GM18502 (cell line): ENCODE measurements around the gene DPYSL4.

Experiments
- ATAC-seq: cut with Tn5 transposase; IDR thresholded peaks from one replicate; pipeline ENCODE4 v1.9.1; 2021; ENCODE audit warnings: mild to moderate bottlenecking; ENCODE audit not compliant: unreplicated experiment, poor library complexity

DPYSL4 gene

GRCh38 chr10:132192991-132193665 lies 6.4 kb downstream of the DPYSL4 start:
- no peak for ATAC-seq

GRCh38 chr10:132193907-132194552 lies 7.3 kb downstream of the DPYSL4 start:
- no peak for ATAC-seq

GRCh38 chr10:132194726-132195125 lies 8.0 kb downstream of the DPYSL4 start:
- ATAC-seq: no peak

- ATAC-seq: no peak
Measured at GRCh38 chr10:132195366-132196075, 8.8 kb downstream of the DPYSL4 start.

- ATAC-seq: no peak
Measured at GRCh38 chr10:132196178-132197113, 9.7 kb downstream of the DPYSL4 start.

- ATAC-seq: no peak
Measured at GRCh38 chr10:132197271-132198067, 10.7 kb downstream of the DPYSL4 start.

- no peak for ATAC-seq
Measured at GRCh38 chr10:132198068-132198370, 11.3 kb downstream of the DPYSL4 start.

- ATAC-seq: no peak
Measured at GRCh38 chr10:132198381-132199181, 11.8 kb downstream of the DPYSL4 start.

GRCh38 chr10:132199268-132199853 lies 12.6 kb downstream of the DPYSL4 start:
- no peak for ATAC-seq

- no peak for ATAC-seq
Measured at GRCh38 chr10:132199854-132200311, 13.1 kb downstream of the DPYSL4 start.

GRCh38 chr10:132200344-132201110 lies 13.8 kb downstream of the DPYSL4 start:
- no peak for ATAC-seq

GRCh38 chr10:132201111-132201969 lies 14.6 kb downstream of the DPYSL4 start:
- ATAC-seq: no peak

- no peak for ATAC-seq
Measured at GRCh38 chr10:132202070-132202970, 15.6 kb downstream of the DPYSL4 start.

- no peak for ATAC-seq
Measured at GRCh38 chr10:132203256-132204077, 16.7 kb downstream of the DPYSL4 start.
